ENCODE measurements around the gene SELENOI.
"Not testable (repeated sequence)": the region's sequence is repeated elsewhere in the genome, so short reads cannot be mapped to it uniquely, and the experiment has no call there.

Gene SELENOI

DNA sequence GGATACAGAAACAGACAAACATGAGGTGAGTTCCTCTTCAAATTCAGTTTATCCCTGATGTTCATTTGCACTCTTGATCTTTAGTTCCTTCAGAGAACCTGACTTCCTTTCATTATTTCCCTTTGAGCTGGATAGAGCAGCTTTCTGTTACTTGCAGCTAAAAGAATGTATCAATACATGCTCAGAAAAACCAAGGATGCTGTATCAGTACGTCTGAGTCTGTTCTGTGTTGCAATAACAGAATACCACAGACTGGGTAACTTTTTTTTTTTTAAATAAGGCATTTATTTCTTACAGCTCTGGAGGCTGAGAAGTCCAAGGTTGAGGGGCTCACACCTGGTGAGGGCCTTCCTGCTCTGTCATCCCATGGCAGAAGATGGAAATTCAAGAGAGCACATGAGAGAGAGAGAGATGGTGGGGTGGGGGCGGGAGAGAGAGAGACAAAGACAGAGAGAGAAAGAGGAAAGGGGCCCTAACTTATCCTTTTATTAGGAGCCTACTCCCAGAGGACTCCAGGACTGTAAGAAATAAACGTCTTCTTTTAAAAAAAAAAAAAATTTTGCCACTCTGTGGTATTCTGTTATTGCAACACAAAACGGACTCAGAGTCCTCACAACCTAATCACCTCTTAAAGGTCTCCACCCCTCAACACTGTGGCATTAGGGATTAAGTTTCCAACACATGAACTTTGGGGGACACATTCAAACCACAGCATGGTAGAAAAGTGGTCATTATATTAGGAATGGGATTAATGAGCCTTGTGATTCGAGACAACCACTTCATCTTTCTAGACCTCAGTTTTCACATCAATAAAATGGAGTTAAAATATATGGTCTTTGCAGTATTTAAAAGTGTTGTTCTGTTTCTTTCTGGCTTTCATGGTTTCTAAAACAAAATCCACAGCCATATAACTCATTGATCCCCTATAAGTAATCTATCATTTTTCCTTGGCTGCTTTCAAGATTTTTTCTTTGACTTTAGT is 18.4 kb upstream of the SELENOI start:
- no peak for DNase-seq (ENCODE audit: low read depth)

GRCh38 chr2:26329083-26329482 is 16.9 kb upstream of the SELENOI start:
- not testable (repeated sequence) for DNase-seq (ENCODE audit: low read depth)

GRCh38 chr2:26330114-26330549 is 15.8 kb upstream of the SELENOI start:
- DNase-seq (ENCODE audit: low read depth) = peak; percentile 70

DNA sequence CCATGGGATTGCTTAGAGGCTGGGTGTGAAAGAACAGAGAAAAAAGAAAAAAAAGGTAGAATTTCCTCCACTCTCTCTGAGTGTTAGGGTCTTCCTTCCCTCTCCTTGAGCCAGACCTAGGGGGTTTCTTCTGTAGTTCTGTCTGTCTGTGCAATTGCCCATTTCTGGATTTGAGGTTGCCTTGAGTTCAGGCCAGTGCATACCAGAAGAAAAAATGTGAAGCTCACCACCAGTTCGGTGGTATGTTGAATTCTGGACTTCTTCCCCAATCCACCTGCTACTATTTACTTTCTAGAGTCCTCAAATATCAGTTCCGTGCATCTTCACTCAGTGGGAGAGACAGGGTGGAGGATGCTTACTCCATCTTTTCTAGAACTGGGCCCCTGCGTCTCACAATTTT is 15.3 kb upstream of the SELENOI start:
- no peak for DNase-seq (ENCODE audit: low read depth)

DNA sequence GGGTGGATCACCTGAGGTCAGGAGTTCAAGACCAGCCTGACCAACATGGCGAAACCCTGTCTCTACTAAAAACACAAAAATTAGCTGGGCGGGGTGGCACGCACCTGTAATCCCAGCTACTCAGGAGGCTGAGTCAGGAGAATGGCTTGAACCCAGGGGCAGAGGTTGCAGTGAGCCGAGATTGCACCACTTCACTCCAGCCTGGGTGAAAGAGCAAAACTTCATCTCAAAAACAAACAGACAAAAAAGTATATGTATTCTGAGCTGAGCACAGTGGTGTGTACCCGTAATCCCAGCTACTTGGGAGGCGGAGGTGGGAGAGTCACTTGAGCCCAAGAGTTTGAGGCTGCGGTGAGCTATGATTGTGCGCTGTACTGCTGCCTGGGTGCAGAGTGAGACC is 14.6 kb upstream of the SELENOI start:
- not testable (repeated sequence) for DNase-seq (ENCODE audit: low read depth)

DNA sequence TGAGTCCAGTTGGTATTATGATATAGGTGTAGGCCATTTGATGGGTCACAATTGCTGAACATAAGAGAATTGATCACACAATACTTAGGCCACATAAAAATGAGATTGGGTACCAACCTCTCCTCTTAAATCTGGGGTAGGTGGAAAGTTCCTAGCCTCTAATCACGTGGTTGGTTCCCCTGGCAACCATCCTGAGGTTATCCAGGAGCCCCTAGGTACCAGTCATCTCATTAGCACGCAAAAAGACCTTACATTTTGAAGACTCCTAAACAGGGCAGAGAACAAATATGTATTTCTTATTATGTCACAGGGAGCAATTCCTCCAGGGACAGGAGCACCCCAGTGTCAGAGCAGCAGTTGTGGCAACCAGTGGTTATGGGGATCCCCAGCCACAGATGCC is 12.7 kb upstream of the SELENOI start:
- DNase-seq (ENCODE audit: low read depth) = no peak

DNA sequence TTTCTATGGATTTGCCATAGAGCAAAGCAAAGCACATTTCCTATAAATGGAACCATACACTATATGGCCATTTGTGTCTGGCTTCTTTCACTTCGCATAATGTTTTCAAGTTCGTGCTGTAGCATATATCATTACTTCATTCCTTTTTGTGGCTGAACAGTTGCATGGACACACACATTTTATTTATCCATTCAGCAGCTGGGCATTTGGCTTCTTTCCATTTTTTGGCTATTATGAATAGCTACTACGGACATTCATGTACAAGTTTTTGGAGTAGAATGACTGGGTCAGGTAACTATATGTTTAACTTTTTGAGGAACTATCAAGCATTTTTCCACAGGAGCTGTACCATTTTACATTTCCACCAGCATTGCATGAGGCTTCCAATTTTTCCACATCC is 10.7 kb upstream of the SELENOI start:
- no peak for DNase-seq (ENCODE audit: low read depth)

- no peak for DNase-seq (ENCODE audit: low read depth)
These were observed 9.2 kb upstream of the SELENOI start for GRCh38 chr2:26336719-26337118.

- DNase-seq (ENCODE audit: low read depth) = no peak
These were observed 8.6 kb upstream of the SELENOI start for GRCh38 chr2:26337298-26337697.

DNA sequence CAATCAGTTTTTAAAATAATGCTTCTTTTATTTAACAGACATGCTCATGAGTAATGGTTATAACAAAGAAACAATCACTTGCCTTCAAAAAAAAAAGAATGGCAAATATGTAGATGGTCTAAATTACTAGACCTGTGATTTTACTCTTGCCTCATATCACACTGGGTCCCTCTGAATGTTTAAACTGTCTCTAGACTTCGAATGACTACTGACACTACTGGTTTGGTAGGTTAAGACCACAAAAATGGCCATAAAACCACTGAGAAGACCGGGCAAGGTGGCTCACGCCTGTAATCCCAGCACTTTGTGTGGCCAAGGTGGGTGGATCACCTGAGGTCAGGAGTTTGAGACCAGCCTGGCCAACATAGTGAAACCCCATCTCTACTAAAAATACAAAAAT is 5.1 kb upstream of the SELENOI start:
- DNase-seq (ENCODE audit: low read depth) = no peak

GRCh38 chr2:26344581-26345282 is 1.2 kb upstream of the SELENOI start:
- no peak for DNase-seq (ENCODE audit: low read depth)

DNA sequence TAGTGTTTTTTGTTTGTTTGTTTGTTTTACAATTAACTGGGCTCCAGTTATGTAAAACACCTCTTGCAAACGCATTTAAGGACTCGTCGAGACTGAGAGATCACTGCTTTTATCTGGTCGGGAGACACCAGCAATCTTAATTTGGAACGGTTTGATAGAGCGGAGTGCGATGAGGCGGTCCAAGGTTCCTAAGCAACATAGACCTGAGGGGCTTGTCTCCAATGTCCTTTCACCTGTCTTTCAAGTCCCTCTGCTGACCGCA is 729 bp upstream of the SELENOI start:
- no peak for DNase-seq (ENCODE audit: low read depth)

- DNase-seq (ENCODE audit: low read depth) = peak; percentile 24
These were observed 611 bp downstream of the SELENOI start, which contains the start of gene ADGRF3 for GRCh38 chr2:26346454-26347053. Gene ADGRF3 (minus strand): TSS chr2:26346789. CDS start chr2:26346234, 555 bp downstream.

DNA sequence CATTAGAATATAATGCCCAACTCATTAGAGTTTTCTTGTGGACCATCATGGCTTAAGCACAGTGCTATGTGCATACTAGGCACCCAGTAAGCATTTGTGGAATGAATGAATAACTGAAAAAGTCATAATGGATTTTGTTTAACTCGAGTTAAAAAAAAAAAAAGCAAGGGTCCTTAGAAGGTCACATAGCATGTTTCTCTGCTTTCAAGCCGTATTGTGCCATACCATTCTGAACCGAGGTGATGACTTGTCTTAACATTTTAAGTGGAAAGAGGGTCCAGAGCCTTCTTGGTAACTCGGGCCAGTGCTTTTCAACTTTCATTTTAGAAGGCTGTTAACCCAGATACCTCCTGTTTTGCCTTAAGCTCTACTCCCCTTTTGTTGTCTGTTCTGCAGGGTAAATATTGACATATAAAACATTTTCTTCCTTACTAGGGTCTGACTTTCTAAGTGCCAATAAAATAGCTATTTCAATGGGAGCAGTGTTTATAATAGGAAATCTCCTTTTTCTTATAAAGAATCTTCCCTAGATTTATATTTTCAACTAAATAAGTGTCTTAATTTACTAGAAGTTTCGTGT is 1.4 kb downstream of the SELENOI start:
- no peak for DNase-seq (ENCODE audit: low read depth)

- DNase-seq (ENCODE audit: low read depth) = no peak
These were observed 3.7 kb downstream of the SELENOI start for GRCh38 chr2:26349690-26350089.

DNA sequence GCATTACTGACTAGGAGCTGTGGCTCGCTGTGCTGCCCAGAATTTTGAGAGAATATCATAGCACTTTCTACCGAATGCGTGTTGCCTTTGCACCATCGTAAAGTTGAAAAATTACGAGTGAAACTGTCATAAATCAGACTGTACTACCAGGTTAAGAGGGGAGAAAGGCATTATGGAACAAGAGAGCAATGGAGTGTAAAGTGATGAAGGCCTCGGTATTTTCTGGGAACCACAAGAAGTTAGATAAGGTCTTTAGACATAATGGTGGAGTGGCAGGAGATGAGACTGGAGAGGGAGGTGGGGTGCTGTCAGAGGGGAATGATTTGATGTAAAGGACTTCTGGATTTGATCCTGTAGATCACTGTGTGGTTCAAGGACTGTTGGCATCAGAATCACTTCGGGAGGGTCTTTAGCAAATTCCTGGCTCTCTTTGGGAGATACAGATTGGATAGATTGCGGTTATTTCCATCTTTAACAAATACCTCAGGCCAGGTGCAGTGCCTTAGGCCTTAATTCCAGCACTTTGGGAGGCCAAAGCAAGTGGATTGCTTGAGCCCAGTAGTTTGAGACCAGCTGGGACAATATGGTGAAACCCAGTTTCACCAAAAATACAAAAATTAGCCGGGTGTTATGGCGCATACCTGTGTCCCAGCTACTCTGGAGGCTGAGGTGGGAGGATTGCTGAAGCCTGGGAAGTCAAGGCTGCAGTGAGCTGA is 5.6 kb downstream of the SELENOI start:
- DNase-seq (ENCODE audit: low read depth) = no peak

- no peak for DNase-seq (ENCODE audit: low read depth)
These were observed 6.9 kb downstream of the SELENOI start for GRCh38 chr2:26352892-26353291.

DNA sequence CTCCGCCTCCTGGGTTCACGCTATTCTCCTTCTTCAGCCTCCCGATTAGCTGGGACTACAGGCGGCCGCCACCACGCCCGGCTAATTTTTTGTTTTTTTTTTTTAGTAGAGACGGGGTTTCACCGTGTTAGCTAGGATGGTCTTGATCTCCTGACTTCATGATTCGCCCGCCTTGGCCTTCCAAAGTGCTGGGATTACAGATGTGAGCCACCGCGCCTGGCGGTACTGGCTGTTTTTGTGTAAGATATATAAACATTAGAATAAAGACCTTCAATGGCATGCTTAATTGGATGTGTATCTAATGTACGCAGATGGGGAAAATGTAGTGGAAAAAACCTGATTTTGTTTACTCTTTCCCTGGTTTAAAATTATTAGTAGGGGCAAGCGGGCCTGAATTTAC is 8.5 kb downstream of the SELENOI start:
- DNase-seq (ENCODE audit: low read depth) = not testable (repeated sequence)

DNA sequence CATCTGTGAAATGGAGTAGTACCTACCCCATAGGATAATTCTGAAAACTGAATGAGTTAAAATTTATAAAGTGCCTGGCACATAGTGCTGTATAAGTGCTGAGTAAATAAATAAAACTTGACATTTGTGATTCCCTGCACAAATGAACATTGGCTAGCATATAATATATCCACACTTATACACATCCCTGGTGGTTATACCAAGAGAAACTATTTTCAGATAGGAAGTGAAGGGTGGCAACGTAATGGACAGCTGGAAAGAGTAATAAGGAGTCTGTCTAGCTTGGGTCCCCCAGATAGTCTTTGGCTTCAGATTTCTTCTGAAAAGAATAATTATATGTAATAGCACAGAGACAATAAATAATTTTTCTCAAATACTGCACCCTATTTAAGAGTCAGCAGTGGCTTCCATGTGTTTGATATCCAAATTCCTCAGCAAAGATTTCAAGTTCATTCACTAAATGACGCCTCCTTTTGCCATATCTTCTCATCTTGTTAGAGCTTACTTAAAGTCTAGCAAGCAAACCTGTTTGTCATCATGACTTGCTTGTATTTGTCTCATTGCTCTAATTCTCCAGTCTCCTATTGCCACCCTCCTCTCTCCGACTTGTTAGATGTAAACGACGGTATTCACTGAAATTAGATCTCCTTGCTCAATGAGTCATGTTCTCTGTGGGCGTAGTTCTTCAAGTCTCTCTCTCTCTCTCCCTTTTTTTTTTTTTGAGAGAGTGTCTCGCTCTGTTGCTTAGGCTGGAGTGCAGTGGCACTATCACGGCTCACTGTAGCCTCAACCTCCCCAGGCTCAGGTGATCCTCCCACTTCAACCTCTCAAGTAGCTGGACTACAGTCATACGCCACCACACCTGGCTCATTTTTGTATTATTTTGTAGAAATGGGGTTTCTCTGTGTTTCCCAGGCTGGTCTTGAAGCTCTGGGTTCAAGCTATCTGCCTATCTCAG is 9.4 kb downstream of the SELENOI start:
- no peak for DNase-seq (ENCODE audit: low read depth)

GRCh38 chr2:26356111-26356510 is 10.2 kb downstream of the SELENOI start:
- no peak for DNase-seq (ENCODE audit: low read depth)

- DNase-seq (ENCODE audit: low read depth) = no peak
These were observed 10.8 kb downstream of the SELENOI start for GRCh38 chr2:26356771-26357170.
